Measurements from ENCODE around the gene MACIR. TPM values are rescaled to one million over a fixed set of nuclear protein-coding genes. Genes with fewer than 3 reads are reported as not detected.

Gene MACIR
- total and polyA plus RNA-seq, 12 donors: 1.9 to 19.9 (median 6.4) TPM

- no peak overlapping the region for H3K27ac ChIP-seq
- H3K4me3 ChIP-seq: no peak overlapping the region
- no peaks in the 10 kb centered on the region for H3K36me3 ChIP-seq (replicated peaks in 1 of 2)
- intact Hi-C loops (cut with DNase I): no loop called here
- no peaks in the 10 kb centered on the region for H3K4me1 ChIP-seq (replicated peaks in 1 of 2)
- WGBS, 4 donors: 84 to 93% (median 90%) methylated on average over 3 of the region's 3 CpGs
- TF ChIP-seq CTCF (IDR thresholded peaks at IDR 0.05) (no peak), POLR2A (IDR thresholded peaks at IDR 0.05) (no peak)
- DNase-seq: no peak
- H3K9me3 ChIP-seq (replicated peaks in 1 of 3): peaks cover 0 to 4% (median 0%) of the 10 kb centered on the region in 3 donors
- no peaks in the 10 kb centered on the region for H3K27me3 ChIP-seq
Measured at GRCh38 chr5:103315455-103315854, 56.9 kb downstream of the MACIR start.

- Histone ChIP-seq H3K9me3 (replicated peaks in 1 of 3) (no peaks in the 10 kb centered on the region), H3K27ac (no peak overlapping the region), H3K27me3 (no peaks in the 10 kb centered on the region), H3K36me3 (replicated peaks in 1 of 2) (no peaks in the 10 kb centered on the region), H3K4me1 (replicated peaks in 1 of 2) (no peaks in the 10 kb centered on the region), H3K4me3 (no peak overlapping the region)
- intact Hi-C loops (cut with DNase I): no loop called here
- TF ChIP-seq CTCF (IDR thresholded peaks at IDR 0.05) (no peak), POLR2A (IDR thresholded peaks at IDR 0.05) (no peak)
- WGBS, 4 donors: 88 to 100% (median 93%) methylated on average over 1 of the region's 1 CpG
- no peak for DNase-seq
Measured at GRCh38 chr5:103327451-103327850, 68.9 kb downstream of the MACIR start.

- no peaks in the 10 kb centered on the region for H3K4me1 ChIP-seq (replicated peaks in 1 of 2)
- no peak for DNase-seq
- intact Hi-C loops (cut with DNase I): no loop called here
- no peaks in the 10 kb centered on the region for H3K9me3 ChIP-seq (replicated peaks in 1 of 3)
- TF ChIP-seq POLR2A (IDR thresholded peaks at IDR 0.05) (no peak), CTCF (IDR thresholded peaks at IDR 0.05) (no peak)
- H3K4me3 ChIP-seq: no peak overlapping the region
- no peak overlapping the region for H3K27ac ChIP-seq
- no peaks in the 10 kb centered on the region for H3K27me3 ChIP-seq
- no peaks in the 10 kb centered on the region for H3K36me3 ChIP-seq (replicated peaks in 1 of 2)
Measured at GRCh38 chr5:103327893-103328292, 69.3 kb downstream of the MACIR start.

Other genes starting within 250 kb of the MACIR start
- gene GIN1, start 138.6 kb upstream of the MACIR start, total RNA-seq: 10 to 100 TPM in 4 of 9 donors, 1 to 10 TPM in 5; 3.2 to 22.0 (median 9.2) TPM
- gene GIN1, start 138.6 kb upstream of the MACIR start, polyA plus RNA-seq: 10 to 100 TPM in 1 of 3 donors, 1 to 10 TPM in 2; 3.8 to 16.1 (median 6.4) TPM
- gene PPIP5K2, start 138.5 kb upstream of the MACIR start, total RNA-seq: 10 to 100 TPM; 16.1 to 86.5 (median 49.4) TPM
- gene PPIP5K2, start 138.5 kb upstream of the MACIR start, polyA plus RNA-seq: 10 to 100 TPM; 19.8 to 66.2 (median 20.8) TPM

All from adrenal gland (tissue), 12 donors.